Ascending aorta (tissue), 2 donors: ENCODE results near the gene SIX4. TPM values are rescaled to one million over a fixed set of nuclear protein-coding genes. Genes with fewer than 3 reads are reported as not detected.

Experiments
- DNase-seq, 2 donors: peaks; one replicate each; pipeline ENCODE4 v3.0.0-alpha.2; 2019; ENCODE audit warnings: low spot score in 2 of 2
- H3K27ac ChIP-seq, 2 donors: fragments of 200-600 bp; sonication (generic); one replicate each; pipeline ENCODE4 v1.5.1; 2016 to 2017; ENCODE audit warnings: mild to moderate bottlenecking in 1 of 2
- H3K27me3 ChIP-seq: fragments of 200-600 bp; sonication (generic); one replicate; pipeline ENCODE4 v1.5.1; 2017
- H3K36me3 ChIP-seq, 2 donors: fragments of 200-600 bp; sonication (generic); one replicate each; pipeline ENCODE4 v1.5.1; 2016
- H3K4me1 ChIP-seq, 2 donors: fragments of 200-600 bp; sonication (generic); one replicate each; pipeline ENCODE4 v1.5.1; 2016 to 2017; ENCODE audit warnings: mild to moderate bottlenecking in 1 of 2
- H3K4me3 ChIP-seq, 2 donors: fragments of 200-600 bp; sonication (generic); one replicate each; pipeline ENCODE4 v1.5.1; 2016 to 2017; ENCODE audit warnings: mild to moderate bottlenecking in 1 of 2
- H3K9me3 ChIP-seq, 2 donors: fragments of 200-600 bp; sonication (generic); one replicate each; pipeline ENCODE4 v1.5.1; 2016
- CTCF ChIP-seq, 3 experiments: fragments of 200-600 bp in 2 of 3; fragments of 450-650 bp in 1 of 3; sonication (generic) in 2 of 3; IDR thresholded peaks; one replicate each; pipeline ENCODE4 v1.5.1; 2016 to 2019; ENCODE audit warnings: antibody characterized with exemption in 3 of 3, mild to moderate bottlenecking in 1 of 3, moderate library complexity in 1 of 3
- intact Hi-C: fragments of 100-400 bp; cut with DNase I; formaldehyde crosslinking; loops from one replicate; pipeline ENCODE4 v1.15.1; 2023
- total RNA-seq: library from RNA; depleted of rRNA; stranded (reverse); fragments of >200 nt; gene quantifications from one replicate; pipeline ENCODE4 v1.1.0, GENCODE V29; 2016

Gene SIX4
- total RNA-seq, 1 donor from 2014 or later = 1.4 TPM

GRCh38 chr14:60686865-60687264, 37.3 kb downstream of the SIX4 start:
- H3K4me1 ChIP-seq = no peaks in the 10 kb centered on the region
- intact Hi-C loops = no loop called here
- no peaks in the 10 kb centered on the region for H3K27me3 ChIP-seq
- no peak overlapping the region for H3K4me3 ChIP-seq
- no peaks in the 10 kb centered on the region for H3K9me3 ChIP-seq
- TF ChIP-seq CTCF (IDR thresholded peaks at IDR 0.05) = no peak
- no peaks in the 10 kb centered on the region for H3K36me3 ChIP-seq
- no peak for DNase-seq
- no peak overlapping the region for H3K27ac ChIP-seq

- intact Hi-C loops = no loop called here
- H3K27ac ChIP-seq = no peak overlapping the region
- no peaks in the 10 kb centered on the region for H3K4me1 ChIP-seq
These were observed 39.9 kb downstream of the SIX4 start for GRCh38 chr14:60684203-60684602.

GRCh38 chr14:60681271-60681670, 42.9 kb downstream of the SIX4 start:
- no peak overlapping the region for H3K4me3 ChIP-seq
- intact Hi-C loops = no loop called here
- no peaks in the 10 kb centered on the region for H3K4me1 ChIP-seq
- H3K27me3 ChIP-seq = no peaks in the 10 kb centered on the region
- no peak for DNase-seq
- H3K27ac ChIP-seq = no peak overlapping the region
- H3K9me3 ChIP-seq = no peaks in the 10 kb centered on the region
- H3K36me3 ChIP-seq = no peaks in the 10 kb centered on the region
- TF ChIP-seq CTCF (IDR thresholded peaks at IDR 0.05) = no peak

More at GRCh38 chr14:60684203-60684602, 39.9 kb downstream of the SIX4 start:
- DNase-seq = no peak
- Histone ChIP-seq H3K9me3 (no peaks in the 10 kb centered on the region), H3K36me3 (no peaks in the 10 kb centered on the region), H3K27me3 (no peaks in the 10 kb centered on the region), H3K4me3 (no peak overlapping the region)
- TF ChIP-seq CTCF (IDR thresholded peaks at IDR 0.05) = no peak

- Histone ChIP-seq H3K27ac (no peak overlapping the region), H3K4me3 (no peak overlapping the region), H3K4me1 (no peaks in the 10 kb centered on the region), H3K9me3 (no peaks in the 10 kb centered on the region), H3K27me3 (no peaks in the 10 kb centered on the region), H3K36me3 (no peaks in the 10 kb centered on the region)
- DNase-seq = no peak
- no peak for TF ChIP-seq CTCF (IDR thresholded peaks at IDR 0.05)
- intact Hi-C loops = no loop called here
These were observed 43.6 kb downstream of the SIX4 start for GRCh38 chr14:60680511-60680910.

GRCh38 chr14:60679566-60680258, 44.4 kb downstream of the SIX4 start:
- DNase-seq = no peak
- no peaks in the 10 kb centered on the region for H3K36me3 ChIP-seq
- no peak for TF ChIP-seq CTCF (IDR thresholded peaks at IDR 0.05)
- H3K4me3 ChIP-seq = no peak overlapping the region
- H3K9me3 ChIP-seq = no peaks in the 10 kb centered on the region
- no peak overlapping the region for H3K27ac ChIP-seq
- intact Hi-C loops = no loop called here
- H3K4me1 ChIP-seq = no peaks in the 10 kb centered on the region
- H3K27me3 ChIP-seq = no peaks in the 10 kb centered on the region

- TF ChIP-seq CTCF (IDR thresholded peaks at IDR 0.05) = no peak
- no peak for DNase-seq
- Histone ChIP-seq H3K9me3 (no peaks in the 10 kb centered on the region), H3K4me3 (no peak overlapping the region), H3K27me3 (no peaks in the 10 kb centered on the region), H3K4me1 (no peaks in the 10 kb centered on the region), H3K36me3 (no peaks in the 10 kb centered on the region), H3K27ac (no peak overlapping the region)
- intact Hi-C loops = no loop called here
These were observed 46.5 kb downstream of the SIX4 start for GRCh38 chr14:60677701-60678100.
